Bronchial epithelial cell (primary cell): ENCODE results near the gene C2orf68. TPM values are rescaled to one million over a fixed set of nuclear protein-coding genes. Genes with fewer than 3 reads are reported as not detected.

ENCODE experiments used
- DNase-seq: peaks from one replicate; pipeline ENCODE4 v3.0.0-alpha.2; 2010; ENCODE audit warnings: low read depth
- FAIRE-seq: peaks from 2 replicates; lab custom pipeline; 2011; peaks lifted over from hg19 to GRCh38; lab: Jason Lieb, UNC
- H3K27me3 ChIP-seq: 2 replicates; pipeline ENCODE4 v1.5.1; 2011; ENCODE audit warnings: low read length; ENCODE audit not compliant: control insufficient read depth, insufficient read depth
- H3K36me3 ChIP-seq: 2 replicates; pipeline ENCODE4 v1.5.1; 2011; ENCODE audit warnings: low read length; ENCODE audit not compliant: control insufficient read depth, insufficient read depth
- H3K4me3 ChIP-seq: 2 replicates; pipeline ENCODE4 v1.5.1; 2011; ENCODE audit warnings: mild to moderate bottlenecking, low read depth, low read length, control low read depth
- CTCF ChIP-seq: IDR thresholded peaks from 2 replicates; pipeline ENCODE4 v1.5.1; 2011; ENCODE audit warnings: mild to moderate bottlenecking, moderate library complexity, low read length, control low read depth, inconsistent platforms; ENCODE audit not compliant: insufficient read depth, severe bottlenecking
- total RNA-seq: library from RNA; depleted of rRNA; stranded (reverse); fragments of >200 nt; gene quantifications from 2 replicates; pipeline ENCODE4 v1.2.1, GENCODE V29; 2014

The C2orf68 gene
- total RNA-seq, 1 donor from 2014 or later, result 9.5 TPM

GRCh38 chr2:85589181-85589580 lies 22.7 kb downstream of the C2orf68 start:
- DNase-seq, result no peak
- no peaks in the 10 kb centered on the region for H3K27me3 ChIP-seq
- TF ChIP-seq CTCF, result no peak
- no peaks in the 10 kb centered on the region for H3K36me3 ChIP-seq
- FAIRE-seq, result no peak
- H3K4me3 ChIP-seq, result no peak overlapping the region

- DNase-seq (no peak), FAIRE-seq (no peak)
- Histone ChIP-seq H3K36me3 (no peaks in the 10 kb centered on the region), H3K4me3 (no peak overlapping the region), H3K27me3 (no peaks in the 10 kb centered on the region)
- TF ChIP-seq CTCF, result no peak
These were observed 23.2 kb downstream of the C2orf68 start for GRCh38 chr2:85588645-85589044.

- no peak overlapping the region for H3K4me3 ChIP-seq
- no peak for TF ChIP-seq CTCF
- no peak for DNase-seq
- no peaks in the 10 kb centered on the region for H3K27me3 ChIP-seq
- FAIRE-seq, result no peak
- no peaks in the 10 kb centered on the region for H3K36me3 ChIP-seq
These were observed 23.6 kb downstream of the C2orf68 start for GRCh38 chr2:85588236-85588635.

- Histone ChIP-seq H3K27me3 (no peaks in the 10 kb centered on the region), H3K4me3 (no peak overlapping the region), H3K36me3 (peaks cover 5% of the 10 kb centered on the region)
- FAIRE-seq (no peak), DNase-seq (no peak)
- no peak for TF ChIP-seq CTCF
These were observed 26.1 kb downstream of the C2orf68 start for GRCh38 chr2:85585781-85586105.

- no peak for FAIRE-seq
These were observed 26.7 kb downstream of the C2orf68 start for GRCh38 chr2:85584857-85585780.

More at GRCh38 chr2:85584857-85585780, 26.7 kb downstream of the C2orf68 start:
- H3K27me3 ChIP-seq, result no peaks in the 10 kb centered on the region
- peak; percentile 87 for DNase-seq
- H3K36me3 ChIP-seq, result peaks cover 7% of the 10 kb centered on the region
- H3K4me3 ChIP-seq, result no peak overlapping the region
- TF ChIP-seq CTCF, result no peak
